ENCODE results near the gene SLC25A1. TPM values are rescaled to one million over a fixed set of nuclear protein-coding genes. Genes with fewer than 3 reads are reported as not detected.

SLC25A1 gene
- total RNA-seq, 4 donors from 2014 or later: 61.1 to 450 (median 97.4) TPM

DNA sequence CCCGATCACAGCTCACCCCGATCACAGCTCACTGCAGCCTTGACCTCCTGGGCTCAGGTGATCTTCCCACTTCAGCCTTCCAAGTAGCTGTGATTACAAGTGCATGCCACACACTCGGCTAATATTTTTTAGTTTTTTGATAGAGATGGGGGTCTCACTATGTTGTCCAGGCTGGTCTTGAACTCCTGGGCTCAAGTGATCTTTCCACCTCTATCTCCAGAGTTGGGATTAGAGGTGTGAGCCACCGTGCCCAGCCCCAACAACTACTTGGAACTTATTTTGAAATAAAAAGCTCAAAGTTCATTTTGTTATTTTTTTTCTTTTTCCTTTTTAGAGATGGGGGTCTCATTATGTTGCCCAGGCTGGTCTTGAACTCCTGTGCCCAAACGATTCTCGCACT, 27.8 kb upstream of the SLC25A1 start:
- TF ChIP-seq, protein P1, sequence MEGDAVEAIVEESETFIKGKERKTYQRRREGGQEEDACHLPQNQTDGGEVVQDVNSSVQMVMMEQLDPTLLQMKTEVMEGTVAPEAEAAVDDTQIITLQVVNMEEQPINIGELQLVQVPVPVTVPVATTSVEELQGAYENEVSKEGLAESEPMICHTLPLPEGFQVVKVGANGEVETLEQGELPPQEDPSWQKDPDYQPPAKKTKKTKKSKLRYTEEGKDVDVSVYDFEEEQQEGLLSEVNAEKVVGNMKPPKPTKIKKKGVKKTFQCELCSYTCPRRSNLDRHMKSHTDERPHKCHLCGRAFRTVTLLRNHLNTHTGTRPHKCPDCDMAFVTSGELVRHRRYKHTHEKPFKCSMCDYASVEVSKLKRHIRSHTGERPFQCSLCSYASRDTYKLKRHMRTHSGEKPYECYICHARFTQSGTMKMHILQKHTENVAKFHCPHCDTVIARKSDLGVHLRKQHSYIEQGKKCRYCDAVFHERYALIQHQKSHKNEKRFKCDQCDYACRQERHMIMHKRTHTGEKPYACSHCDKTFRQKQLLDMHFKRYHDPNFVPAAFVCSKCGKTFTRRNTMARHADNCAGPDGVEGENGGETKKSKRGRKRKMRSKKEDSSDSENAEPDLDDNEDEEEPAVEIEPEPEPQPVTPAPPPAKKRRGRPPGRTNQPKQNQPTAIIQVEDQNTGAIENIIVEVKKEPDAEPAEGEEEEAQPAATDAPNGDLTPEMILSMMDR (IDR thresholded peaks at IDR 0.05; ENCODE audit: low read depth): no peak

DNA sequence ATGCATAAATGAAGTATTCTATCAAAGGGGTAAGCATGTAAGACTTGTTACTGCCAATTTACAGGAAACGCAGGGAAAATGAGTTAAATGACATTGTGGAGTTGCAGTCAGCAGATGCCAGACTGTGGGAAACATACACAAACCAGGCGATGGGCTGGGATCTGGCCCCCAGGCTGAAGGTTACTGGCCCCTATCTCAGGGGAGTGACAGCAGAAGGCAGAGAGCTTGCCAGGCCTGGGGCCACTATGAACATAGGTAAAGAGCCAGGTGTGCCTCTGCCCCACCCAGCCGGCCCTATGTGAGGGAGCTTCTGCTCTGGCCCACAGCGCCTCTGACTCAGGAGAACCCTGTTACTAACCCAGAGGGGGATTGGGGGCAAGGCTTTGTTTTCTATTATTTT, 26.1 kb upstream of the SLC25A1 start:
- TF ChIP-seq, protein P1 (IDR thresholded peaks at IDR 0.05; ENCODE audit: low read depth): no peak

DNA sequence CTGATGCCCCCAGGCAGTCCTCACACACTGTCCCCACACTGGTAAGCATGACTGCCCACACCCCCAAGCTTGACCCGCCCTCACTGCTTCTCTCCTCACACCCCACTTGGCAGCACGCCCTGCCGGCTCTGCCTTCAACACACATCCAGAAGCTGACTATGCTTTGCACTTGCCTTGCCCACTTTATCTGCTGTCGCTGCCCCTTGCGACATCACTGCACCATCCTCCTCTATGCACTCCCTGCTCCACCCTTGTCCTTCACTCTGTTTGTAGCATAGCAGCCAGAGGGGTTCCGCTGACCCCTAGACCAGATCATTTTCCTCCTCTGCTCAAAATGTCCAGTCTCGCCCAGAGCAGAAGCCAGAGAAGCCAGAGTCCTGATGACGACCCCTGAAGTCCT, 25.3 kb upstream of the SLC25A1 start:
- TF ChIP-seq, protein P1 (IDR thresholded peaks at IDR 0.05; ENCODE audit: low read depth): no peak

DNA sequence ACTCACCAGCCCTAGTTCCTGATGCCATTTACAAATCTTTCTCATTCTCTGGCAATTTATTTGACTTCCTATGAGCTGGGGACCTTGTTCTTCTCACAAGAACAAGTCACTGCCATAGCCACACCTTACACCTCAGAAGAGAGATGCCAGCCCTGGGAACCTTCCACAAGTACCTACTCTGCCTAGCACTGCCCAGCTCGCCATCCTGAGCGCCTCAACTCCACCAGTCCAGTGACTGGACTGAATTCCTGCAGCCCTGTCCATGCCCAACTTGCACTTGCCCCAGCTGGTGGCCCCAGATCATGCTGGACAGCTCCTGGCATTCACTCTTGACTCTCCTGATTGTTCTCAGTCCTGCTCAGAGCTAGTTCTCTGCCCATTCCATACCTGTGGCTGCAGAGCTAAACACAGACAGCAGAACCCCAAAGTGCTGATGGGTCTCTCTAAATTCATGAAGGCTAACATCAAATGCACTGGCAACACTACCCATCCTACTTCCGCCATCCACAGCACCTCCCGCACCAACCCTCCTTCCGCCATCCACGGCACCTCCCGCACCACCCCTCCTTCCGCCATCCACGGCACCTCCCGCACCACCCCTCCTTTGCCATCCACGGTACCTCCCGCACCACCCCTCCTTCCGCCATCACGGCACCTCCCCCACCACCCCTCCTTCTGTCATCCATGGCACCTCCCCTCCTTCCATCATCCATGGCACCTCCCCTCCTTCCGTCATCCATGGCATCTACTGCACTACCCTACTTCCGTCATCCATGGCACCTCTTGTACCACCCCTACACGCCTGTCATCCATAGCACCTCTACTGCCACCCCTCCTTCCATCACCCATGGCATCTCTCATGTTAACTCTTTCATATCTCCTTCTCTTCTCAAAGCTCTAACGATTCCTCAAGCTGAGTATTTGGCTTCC, 23.6 kb upstream of the SLC25A1 start:
- TF ChIP-seq, protein P1 (IDR thresholded peaks at IDR 0.05; ENCODE audit: low read depth): no peak

- TF ChIP-seq, protein P1 (IDR thresholded peaks at IDR 0.05; ENCODE audit: low read depth): no peak
These were observed 22.8 kb upstream of the SLC25A1 start for GRCh38 chr22:19201130-19201868.

GRCh38 chr22:19199479-19199878, 20.9 kb upstream of the SLC25A1 start:
- TF ChIP-seq, protein P1 (IDR thresholded peaks at IDR 0.05; ENCODE audit: low read depth): no peak
